PC-3 (cell line): ENCODE measurements around the gene CISTR.

Source experiments
- EZH2phosphoT487 ChIP-seq: fragments of 300-600 bp; sonication (generic); IDR thresholded peaks from 2 replicates; pipeline ENCODE4 v1.6.1; 2018; ENCODE audit warnings: mild to moderate bottlenecking, antibody characterized with exemption, low read length, borderline replicate concordance
- TF ChIP-seq, protein P1 (sequence below): fragments of 300-600 bp; sonication (generic); conservative IDR thresholded peaks from 2 replicates; pipeline ENCODE4 v1.5.1; 2017; ENCODE audit warnings: antibody characterized with exemption, low read depth, mild to moderate bottlenecking, low read length

GRCh38 chr12:53736592-53736991 is 15.2 kb downstream of the CISTR start:
- no peak for TF ChIP-seq EZH2phosphoT487
- TF ChIP-seq, protein P1, sequence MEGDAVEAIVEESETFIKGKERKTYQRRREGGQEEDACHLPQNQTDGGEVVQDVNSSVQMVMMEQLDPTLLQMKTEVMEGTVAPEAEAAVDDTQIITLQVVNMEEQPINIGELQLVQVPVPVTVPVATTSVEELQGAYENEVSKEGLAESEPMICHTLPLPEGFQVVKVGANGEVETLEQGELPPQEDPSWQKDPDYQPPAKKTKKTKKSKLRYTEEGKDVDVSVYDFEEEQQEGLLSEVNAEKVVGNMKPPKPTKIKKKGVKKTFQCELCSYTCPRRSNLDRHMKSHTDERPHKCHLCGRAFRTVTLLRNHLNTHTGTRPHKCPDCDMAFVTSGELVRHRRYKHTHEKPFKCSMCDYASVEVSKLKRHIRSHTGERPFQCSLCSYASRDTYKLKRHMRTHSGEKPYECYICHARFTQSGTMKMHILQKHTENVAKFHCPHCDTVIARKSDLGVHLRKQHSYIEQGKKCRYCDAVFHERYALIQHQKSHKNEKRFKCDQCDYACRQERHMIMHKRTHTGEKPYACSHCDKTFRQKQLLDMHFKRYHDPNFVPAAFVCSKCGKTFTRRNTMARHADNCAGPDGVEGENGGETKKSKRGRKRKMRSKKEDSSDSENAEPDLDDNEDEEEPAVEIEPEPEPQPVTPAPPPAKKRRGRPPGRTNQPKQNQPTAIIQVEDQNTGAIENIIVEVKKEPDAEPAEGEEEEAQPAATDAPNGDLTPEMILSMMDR, result no peak
